Measurements from ENCODE around the gene RPH3AL. TPM values are rescaled to one million over a fixed set of nuclear protein-coding genes. Genes with fewer than 3 reads are reported as not detected.

Gene RPH3AL
- total RNA-seq, 4 donors from 2014 or later = 10.0 to 51.1 (median 25.7) TPM

GRCh38 chr17:269616-270514 lies 82.7 kb downstream of the RPH3AL start:
- TF ChIP-seq, protein P1, sequence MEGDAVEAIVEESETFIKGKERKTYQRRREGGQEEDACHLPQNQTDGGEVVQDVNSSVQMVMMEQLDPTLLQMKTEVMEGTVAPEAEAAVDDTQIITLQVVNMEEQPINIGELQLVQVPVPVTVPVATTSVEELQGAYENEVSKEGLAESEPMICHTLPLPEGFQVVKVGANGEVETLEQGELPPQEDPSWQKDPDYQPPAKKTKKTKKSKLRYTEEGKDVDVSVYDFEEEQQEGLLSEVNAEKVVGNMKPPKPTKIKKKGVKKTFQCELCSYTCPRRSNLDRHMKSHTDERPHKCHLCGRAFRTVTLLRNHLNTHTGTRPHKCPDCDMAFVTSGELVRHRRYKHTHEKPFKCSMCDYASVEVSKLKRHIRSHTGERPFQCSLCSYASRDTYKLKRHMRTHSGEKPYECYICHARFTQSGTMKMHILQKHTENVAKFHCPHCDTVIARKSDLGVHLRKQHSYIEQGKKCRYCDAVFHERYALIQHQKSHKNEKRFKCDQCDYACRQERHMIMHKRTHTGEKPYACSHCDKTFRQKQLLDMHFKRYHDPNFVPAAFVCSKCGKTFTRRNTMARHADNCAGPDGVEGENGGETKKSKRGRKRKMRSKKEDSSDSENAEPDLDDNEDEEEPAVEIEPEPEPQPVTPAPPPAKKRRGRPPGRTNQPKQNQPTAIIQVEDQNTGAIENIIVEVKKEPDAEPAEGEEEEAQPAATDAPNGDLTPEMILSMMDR (IDR thresholded peaks at IDR 0.05) = no peak
- ATAC-seq (ENCODE audit: low FRiP score) = no peak

GRCh38 chr17:266701-267667 lies 85.6 kb downstream of the RPH3AL start:
- TF ChIP-seq, protein P1 (IDR thresholded peaks at IDR 0.05) = no peak
- ATAC-seq (ENCODE audit: low FRiP score) = peak; percentile 57
- DNase-seq (ENCODE audit: low spot score) = no peak

More at GRCh38 chr17:269616-270514, 82.7 kb downstream of the RPH3AL start:
- DNase-seq (ENCODE audit: low spot score) = no peak

DNA sequence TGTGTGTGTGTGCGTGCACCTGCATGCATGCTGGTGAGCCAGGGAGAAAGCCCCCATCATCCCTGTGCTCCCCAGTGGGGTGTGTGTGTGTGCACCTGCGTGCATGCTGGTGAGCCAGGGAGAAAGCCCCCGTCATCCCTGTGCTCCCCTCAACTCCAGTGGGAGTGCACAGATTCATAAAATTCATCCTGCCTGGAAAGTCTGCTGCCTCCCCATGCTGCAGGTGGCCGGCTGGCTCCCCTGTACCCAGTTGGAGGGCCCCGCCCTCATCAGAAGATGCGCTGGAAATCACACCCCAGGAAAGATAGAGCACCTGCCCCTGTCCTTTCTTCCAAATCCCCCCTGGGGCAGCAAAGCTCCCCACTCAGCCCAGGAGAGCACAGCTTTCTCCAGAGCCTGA lies 86.4 kb downstream of the RPH3AL start:
- no peak for DNase-seq (ENCODE audit: low spot score)
- TF ChIP-seq, protein P1 (IDR thresholded peaks at IDR 0.05) = no peak
- ATAC-seq (ENCODE audit: low FRiP score) = no peak

DNA sequence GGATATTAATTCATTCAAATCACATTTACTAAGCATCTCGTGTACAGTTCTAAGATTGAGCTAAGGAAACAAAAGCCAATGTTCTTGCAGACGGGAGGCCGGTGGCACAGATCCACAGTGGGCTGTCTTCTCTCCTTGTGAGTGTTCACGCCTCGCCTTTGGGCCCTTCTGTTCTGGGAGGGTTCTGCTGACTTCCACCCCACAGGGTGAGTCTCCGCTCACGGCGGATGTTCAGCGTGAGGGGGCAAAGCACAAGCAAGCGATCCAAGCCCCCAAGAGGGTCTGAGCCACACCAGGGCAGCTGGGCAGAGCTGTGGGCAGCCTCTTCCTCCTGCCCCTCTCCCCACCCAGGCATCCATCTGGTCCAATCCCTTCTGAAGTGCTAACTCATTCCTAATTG lies 86.9 kb downstream of the RPH3AL start:
- DNase-seq (ENCODE audit: low spot score) (no peak), ATAC-seq (ENCODE audit: low FRiP score) (no peak)
- TF ChIP-seq, protein P1 (IDR thresholded peaks at IDR 0.05) = no peak

GRCh38 chr17:263773-264172 lies 88.8 kb downstream of the RPH3AL start:
- DNase-seq (ENCODE audit: low spot score) = no peak
- TF ChIP-seq, protein P1 (IDR thresholded peaks at IDR 0.05) = no peak
- ATAC-seq (ENCODE audit: low FRiP score) = no peak

- DNase-seq (ENCODE audit: low spot score) (no peak), ATAC-seq (ENCODE audit: low FRiP score) (no peak)
- TF ChIP-seq, protein P1 (IDR thresholded peaks at IDR 0.05) = no peak
Measured at GRCh38 chr17:263271-263670, 89.3 kb downstream of the RPH3AL start.

Measured in omental fat pad (tissue), 4 donors.